HG03521 (cell line): ENCODE data around the gene TM7SF3.
A peak's percentile ranks its signal among the peaks of the same experiment; 100 is the strongest.
"Not testable (repeated sequence)": the region's sequence is repeated elsewhere in the genome, so short reads cannot be mapped to it uniquely, and the experiment has no call there.

Experiments used
- ATAC-seq: cut with Tn5 transposase; IDR thresholded peaks from one replicate; pipeline ENCODE4 v1.9.1; 2021; ENCODE audit warnings: mild to moderate bottlenecking, moderate library complexity; ENCODE audit not compliant: unreplicated experiment

Gene TM7SF3

GRCh38 chr12:27017163-27017823, 3.1 kb upstream of the TM7SF3 start:
- not testable (repeated sequence) for ATAC-seq

GRCh38 chr12:27015730-27016076, 1.5 kb upstream of the TM7SF3 start:
- ATAC-seq: no peak

GRCh38 chr12:27014859-27015729, 910 bp upstream of the TM7SF3 start:
- ATAC-seq: no peak

- peak; percentile 25 for ATAC-seq
Observed at GRCh38 chr12:27013611-27014084, 536 bp downstream of the TM7SF3 start.

GRCh38 chr12:27012982-27013255, 1.3 kb downstream of the TM7SF3 start:
- no peak for ATAC-seq

- ATAC-seq: no peak
Observed at GRCh38 chr12:27012239-27012981, 1.8 kb downstream of the TM7SF3 start.

- ATAC-seq: no peak
Observed at GRCh38 chr12:27009881-27010301, 4.3 kb downstream of the TM7SF3 start.

- ATAC-seq: no peak
Observed at GRCh38 chr12:27008081-27008480, 6.1 kb downstream of the TM7SF3 start.

GRCh38 chr12:27006797-27007467, 7.3 kb downstream of the TM7SF3 start:
- ATAC-seq: no peak

GRCh38 chr12:27005495-27005894, 8.7 kb downstream of the TM7SF3 start:
- ATAC-seq: no peak

GRCh38 chr12:27003421-27004381, 10.5 kb downstream of the TM7SF3 start:
- no peak for ATAC-seq

GRCh38 chr12:27002141-27002540, 12.0 kb downstream of the TM7SF3 start:
- no peak for ATAC-seq

GRCh38 chr12:27001663-27002062, 12.5 kb downstream of the TM7SF3 start:
- no peak for ATAC-seq

GRCh38 chr12:27000961-27001360, 13.2 kb downstream of the TM7SF3 start:
- no peak for ATAC-seq

- no peak for ATAC-seq
Observed at GRCh38 chr12:26997003-26997402, 17.2 kb downstream of the TM7SF3 start.

- ATAC-seq: no peak
Observed at GRCh38 chr12:26995706-26996105, 18.5 kb downstream of the TM7SF3 start.

- ATAC-seq: no peak
Observed at GRCh38 chr12:26994109-26994508, 20.1 kb downstream of the TM7SF3 start.

- no peak for ATAC-seq
Observed at GRCh38 chr12:26991826-26992225, 22.4 kb downstream of the TM7SF3 start.

- no peak for ATAC-seq
Observed at GRCh38 chr12:26989873-26990272, 24.3 kb downstream of the TM7SF3 start.

- no peak for ATAC-seq
Observed at GRCh38 chr12:26988703-26989102, 25.5 kb downstream of the TM7SF3 start.
